ENCODE measurements around the gene SLC22A4. TPM values are rescaled to one million over a fixed set of nuclear protein-coding genes. Genes with fewer than 3 reads are reported as not detected.

The SLC22A4 gene
- total RNA-seq, 4 donors from 2014 or later, result 25.5 to 56.6 (median 37.3) TPM; not detected in 1

DNA sequence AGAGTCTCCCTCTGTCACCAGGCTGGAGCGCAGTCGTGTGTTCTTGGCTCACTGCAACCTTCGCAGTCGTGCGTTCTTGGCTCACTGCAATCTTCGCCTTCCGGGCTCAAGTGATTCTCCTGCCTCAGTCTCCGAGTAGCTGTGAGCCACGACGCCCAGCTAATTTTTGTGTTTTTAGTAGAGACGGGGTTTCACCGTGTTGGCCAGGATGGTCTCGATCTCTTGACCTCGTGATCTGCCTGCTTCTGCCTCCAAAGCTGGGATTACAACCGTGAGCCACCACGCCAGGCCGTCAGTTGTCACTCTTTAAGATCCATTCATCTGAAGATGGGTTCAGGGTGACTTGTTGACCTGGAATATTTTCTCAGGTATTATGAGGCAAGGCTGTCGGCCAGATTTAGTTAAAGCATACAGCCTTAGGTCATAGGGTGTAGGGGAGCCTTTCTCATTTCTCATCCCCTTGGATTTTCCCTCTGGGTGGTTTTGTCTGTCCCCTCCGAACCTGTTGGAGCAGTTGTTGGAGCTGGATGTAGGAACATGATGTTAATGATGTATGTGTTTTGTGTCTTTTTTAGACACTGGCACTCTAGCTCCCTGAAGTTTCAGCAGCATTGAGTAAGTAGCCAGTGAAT is 76.9 kb downstream of the SLC22A4 start:
- no peak for TF ChIP-seq POLR2A (IDR thresholded peaks at IDR 0.05)
- TF ChIP-seq, protein P1, sequence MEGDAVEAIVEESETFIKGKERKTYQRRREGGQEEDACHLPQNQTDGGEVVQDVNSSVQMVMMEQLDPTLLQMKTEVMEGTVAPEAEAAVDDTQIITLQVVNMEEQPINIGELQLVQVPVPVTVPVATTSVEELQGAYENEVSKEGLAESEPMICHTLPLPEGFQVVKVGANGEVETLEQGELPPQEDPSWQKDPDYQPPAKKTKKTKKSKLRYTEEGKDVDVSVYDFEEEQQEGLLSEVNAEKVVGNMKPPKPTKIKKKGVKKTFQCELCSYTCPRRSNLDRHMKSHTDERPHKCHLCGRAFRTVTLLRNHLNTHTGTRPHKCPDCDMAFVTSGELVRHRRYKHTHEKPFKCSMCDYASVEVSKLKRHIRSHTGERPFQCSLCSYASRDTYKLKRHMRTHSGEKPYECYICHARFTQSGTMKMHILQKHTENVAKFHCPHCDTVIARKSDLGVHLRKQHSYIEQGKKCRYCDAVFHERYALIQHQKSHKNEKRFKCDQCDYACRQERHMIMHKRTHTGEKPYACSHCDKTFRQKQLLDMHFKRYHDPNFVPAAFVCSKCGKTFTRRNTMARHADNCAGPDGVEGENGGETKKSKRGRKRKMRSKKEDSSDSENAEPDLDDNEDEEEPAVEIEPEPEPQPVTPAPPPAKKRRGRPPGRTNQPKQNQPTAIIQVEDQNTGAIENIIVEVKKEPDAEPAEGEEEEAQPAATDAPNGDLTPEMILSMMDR (IDR thresholded peaks at IDR 0.05), result no peak
- H3K36me3 ChIP-seq, result no peaks in the 10 kb centered on the region
- peak overlapping the region in 2 of 4 donors; percentile 77 to 94 for H3K27ac ChIP-seq
- H3K27me3 ChIP-seq, result no peaks in the 10 kb centered on the region
- H3K9me3 ChIP-seq, result no peaks in the 10 kb centered on the region
- peak overlapping the region in 3 of 4 donors; percentile 54 to 83 (median 80) for H3K4me3 ChIP-seq
- no peak for DNase-seq
- H3K4me1 ChIP-seq, result peaks cover 0 to 24% (median 2%) of the 10 kb centered on the region in 4 donors

DNA sequence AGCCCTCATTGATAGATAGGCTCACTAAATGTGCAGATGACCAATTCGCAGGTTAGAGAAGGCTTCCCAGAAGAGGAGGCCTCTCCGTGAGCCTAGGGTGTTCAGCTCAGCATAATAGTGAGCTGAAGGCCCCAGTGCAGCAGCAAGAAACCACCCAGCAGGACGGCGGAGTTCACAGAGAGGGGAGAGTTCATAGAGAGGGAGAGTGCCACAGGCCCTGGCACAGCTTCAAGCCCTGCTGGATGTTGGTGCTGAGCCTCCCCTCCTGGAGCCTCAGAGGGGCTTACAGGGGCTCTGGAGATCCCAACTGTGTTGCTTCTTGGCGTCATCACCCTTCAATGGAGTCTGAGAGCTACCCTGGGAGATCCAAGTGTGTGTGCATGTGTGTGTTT is 77.4 kb downstream of the SLC22A4 start:
- Histone ChIP-seq H3K27ac (peak overlapping the region in 1 of 4 donors; percentile 94), H3K36me3 (no peaks in the 10 kb centered on the region), H3K9me3 (no peaks in the 10 kb centered on the region), H3K4me1 (peaks cover 0 to 24% (median 2%) of the 10 kb centered on the region in 4 donors), H3K4me3 (peak overlapping the region in 2 of 4 donors; percentile 80 to 83), H3K27me3 (no peaks in the 10 kb centered on the region)
- TF ChIP-seq, protein P1 (IDR thresholded peaks at IDR 0.05), result no peak
- no peak for TF ChIP-seq POLR2A (IDR thresholded peaks at IDR 0.05)
- no peak for DNase-seq

DNA sequence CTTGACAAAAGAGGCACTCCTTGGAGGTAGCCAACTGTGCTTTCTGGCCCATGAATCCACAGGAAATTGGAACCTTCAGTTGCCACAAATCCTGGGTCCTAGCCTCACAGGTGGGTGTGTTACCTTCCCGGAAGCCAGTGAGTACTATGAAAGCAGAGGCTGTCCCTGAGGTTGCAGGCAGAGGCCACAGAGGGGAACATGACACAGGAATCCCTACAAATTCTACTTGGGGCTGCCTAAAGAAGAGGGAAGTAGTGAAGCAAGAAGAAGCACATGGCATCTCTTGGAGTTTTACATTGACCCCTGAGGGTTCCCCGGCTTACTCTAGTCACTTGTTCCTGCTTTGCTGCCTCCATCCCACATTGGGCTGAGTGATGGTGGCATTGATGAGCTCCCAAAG is 77.9 kb downstream of the SLC22A4 start:
- peak overlapping the region in 2 of 4 donors; percentile 80 to 83 for H3K4me3 ChIP-seq
- H3K9me3 ChIP-seq, result no peaks in the 10 kb centered on the region
- H3K27ac ChIP-seq, result peak overlapping the region in 1 of 4 donors; percentile 94
- H3K36me3 ChIP-seq, result no peaks in the 10 kb centered on the region
- peak in 1 of 2 donors; percentile 19 for TF ChIP-seq POLR2A (IDR thresholded peaks at IDR 0.05)
- TF ChIP-seq, protein P1 (IDR thresholded peaks at IDR 0.05), result no peak
- H3K27me3 ChIP-seq, result no peaks in the 10 kb centered on the region
- H3K4me1 ChIP-seq, result peaks cover 0 to 24% (median 2%) of the 10 kb centered on the region in 4 donors
- no peak for DNase-seq

GRCh38 chr5:132372542-132372941 is 78.3 kb downstream of the SLC22A4 start:
- Histone ChIP-seq H3K27ac (peak overlapping the region in 1 of 4 donors; percentile 94), H3K9me3 (no peaks in the 10 kb centered on the region), H3K27me3 (no peaks in the 10 kb centered on the region), H3K36me3 (no peaks in the 10 kb centered on the region), H3K4me3 (peak overlapping the region in 2 of 4 donors; percentile 80 to 83), H3K4me1 (peaks cover 0 to 24% (median 2%) of the 10 kb centered on the region in 4 donors)
- DNase-seq, result no peak
- TF ChIP-seq, protein P1 (IDR thresholded peaks at IDR 0.05), result no peak
- no peak for TF ChIP-seq POLR2A (IDR thresholded peaks at IDR 0.05)

GRCh38 chr5:132375957-132376356 is 81.8 kb downstream of the SLC22A4 start:
- TF ChIP-seq, protein P1 (IDR thresholded peaks at IDR 0.05), result no peak
- no peak for TF ChIP-seq POLR2A (IDR thresholded peaks at IDR 0.05)
- Histone ChIP-seq H3K27me3 (no peaks in the 10 kb centered on the region), H3K36me3 (peaks cover 0 to 8% (median 0%) of the 10 kb centered on the region in 3 donors), H3K9me3 (no peaks in the 10 kb centered on the region), H3K4me1 (peaks cover 0 to 18% (median 2%) of the 10 kb centered on the region in 4 donors), H3K4me3 (no peak overlapping the region), H3K27ac (no peak overlapping the region)
- no peak for DNase-seq
